ENCODE data around the gene RGS7BP. TPM values are rescaled to one million over a fixed set of nuclear protein-coding genes. Genes with fewer than 3 reads are reported as not detected.

The RGS7BP gene
- total RNA-seq (2022; extraction: Qiagen RNA extraction; ENCODE audit: low read depth), result not detected in 5 replicates

GRCh38 chr5:64505769-64506566, at the start of gene RGS7BP:
Gene RGS7BP, plus strand, starts transcription at chr5:64506015. Its CDS starts 610 bp downstream, at chr5:64506625.

Other genes starting within 250 kb of the RGS7BP start
- not detected in 5 replicates for gene SHISAL2B, start 184.5 kb downstream of the RGS7BP start, total RNA-seq (2022; extraction: Qiagen RNA extraction; ENCODE audit: low read depth)